K562 (cell line): ENCODE data around the gene NOL4L. TPM values are rescaled to one million over a fixed set of nuclear protein-coding genes. Genes with fewer than 3 reads are reported as not detected.

Experiments used
- ATAC-seq: fragments of 200-7000 bp; cut with Tn5 transposase; 3 replicates; pipeline ENCODE4 v1.9.1; 2020; ENCODE audit warnings: moderate library complexity
- BruUV-seq: library from RNA; stranded (reverse); fragments of 400-500 nt; replicated peaks from 2 replicates; lab custom pipeline; 2021; lab: Mats Ljungman, UMichigan
- CTCF ChIA-PET: fragments of 300-600 bp; formaldehyde crosslinking; extraction: SDS; loops from one replicate; lab custom pipeline; 2021; ENCODE audit warnings: low intra/inter-chr PET ratio; lab: Yijun Ruan, JAX
- POLR2A ChIA-PET: fragments of 300-600, 350-650 bp; sonication (Branson Sonifier 250); formaldehyde crosslinking; extraction: SDS; loops from one replicate; lab custom pipeline; 2021; ENCODE audit warnings: antibody characterized with exemption, inconsistent platforms; lab: Yijun Ruan, JAX
- DNase-seq, 4 experiments: peaks; one replicate each; pipeline versions ENCODE4 v3.0.0 to v3.0.0-alpha.2; 2011 to 2018; ENCODE audit warnings: low spot score in 3 of 4, mixed read lengths in 3 of 4; ENCODE audit errors: extremely low read depth in 1 of 4
- FAIRE-seq: peaks from 2 replicates; lab custom pipeline; 2011; peaks lifted over from hg19 to GRCh38; lab: Jason Lieb, UNC
- H2AFZ ChIP-seq: 2 replicates; pipeline ENCODE4 v1.6.0; 2011; ENCODE audit warnings: low read depth, low read length, control low read depth, inconsistent platforms
- H3K27ac ChIP-seq: fragments of 200-600 bp; 3 replicates; pipeline ENCODE4 v1.8.0; 2011; ENCODE audit warnings: low read depth, mild to moderate bottlenecking, control low read depth, inconsistent platforms, low read length, moderate library complexity, mixed read lengths; ENCODE audit errors: extremely low read depth
- H3K27me3 ChIP-seq, 2 experiments: fragments of 300-600 bp in 1 of 2; 2 replicates in 1 of 2; 3 replicates in 1 of 2; pipeline versions ENCODE4 v1.6.0 to v1.8.0; 2011; ENCODE audit warnings: inconsistent platforms in 2 of 2, low read length in 2 of 2, mild to moderate bottlenecking in 1 of 2, mixed read lengths in 1 of 2, moderate library complexity in 1 of 2; ENCODE audit not compliant: control insufficient read depth in 2 of 2, insufficient read depth in 2 of 2
- H3K36me3 ChIP-seq: fragments of 300-600 bp; 3 replicates; pipeline ENCODE4 v1.8.0; 2011; ENCODE audit warnings: mild to moderate bottlenecking, low read length, inconsistent platforms; ENCODE audit not compliant: control insufficient read depth, insufficient read depth
- H3K4me1 ChIP-seq, 2 experiments: fragments of 200-600 bp in 1 of 2; replicated peaks in 1 of 2; 2 replicates in 1 of 2; 3 replicates in 1 of 2; pipeline versions ENCODE4 v1.5.1 to v1.8.0; 2011; ENCODE audit warnings: inconsistent platforms in 2 of 2, low read length in 2 of 2, mild to moderate bottlenecking in 1 of 2, mixed read lengths in 1 of 2, moderate library complexity in 1 of 2; ENCODE audit not compliant: control insufficient read depth in 2 of 2, insufficient read depth in 2 of 2
- H3K4me2 ChIP-seq: 2 replicates; pipeline ENCODE4 v1.6.1; 2011; ENCODE audit warnings: low read length, control low read depth, inconsistent platforms, mixed read lengths; ENCODE audit not compliant: insufficient read depth
- H3K4me3 ChIP-seq: fragments of 200-600 bp; sonication (generic), shearing (Covaris generic); 2 replicates; pipeline ENCODE4 v1.5.1; 2016; ENCODE audit warnings: control low read depth, inconsistent platforms
- H3K79me2 ChIP-seq: fragments of 200-600 bp; 3 replicates; pipeline ENCODE4 v1.8.0; 2011; ENCODE audit warnings: low read length, inconsistent platforms; ENCODE audit not compliant: control insufficient read depth, insufficient read depth
- H3K9ac ChIP-seq, 2 experiments: 2 replicates each; pipeline versions ENCODE4 v1.6.0 to v1.6.1; 2011; ENCODE audit warnings: low read depth in 2 of 2, low read length in 2 of 2, control low read depth in 1 of 2, inconsistent platforms in 1 of 2, mild to moderate bottlenecking in 1 of 2, mixed read lengths in 1 of 2; ENCODE audit not compliant: insufficient read depth in 1 of 2
- H3K9me1 ChIP-seq: one replicate; pipeline ENCODE4 v1.6.0; 2011; ENCODE audit warnings: inconsistent platforms, mild to moderate bottlenecking, low read length, moderate library complexity; ENCODE audit not compliant: control insufficient read depth, insufficient read depth
- H3K9me3 ChIP-seq: replicated peaks from 2 replicates; pipeline ENCODE4 v1.5.1; 2011; ENCODE audit warnings: low read depth, low read length, inconsistent platforms; ENCODE audit not compliant: control insufficient read depth, insufficient read depth
- H4K20me1 ChIP-seq: replicated peaks from 2 replicates; pipeline ENCODE4 v1.6.1; 2011; ENCODE audit warnings: low read length, inconsistent platforms, mixed read lengths; ENCODE audit not compliant: control insufficient read depth, insufficient read depth
- BCL6 ChIP-seq: fragments of 250-450 bp; sonication (Bioruptor Pico); IDR thresholded peaks from 2 replicates; pipeline ENCODE4 v1.4.0; 2020
- CHD4 ChIP-seq: fragments of 200-600 bp; sonication (generic); IDR thresholded peaks from 3 replicates; pipeline ENCODE4 v1.6.1; 2012; ENCODE audit warnings: low read depth, mild to moderate bottlenecking, mixed read lengths, low read length, inconsistent platforms; ENCODE audit not compliant: insufficient read depth, insufficient replicate concordance, poor library complexity, severe bottlenecking
- CLOCK ChIP-seq: fragments of 250-450 bp; sonication (Bioruptor Pico); IDR thresholded peaks from 2 replicates; pipeline ENCODE4 v1.4.0; 2020; ENCODE audit warnings: mild to moderate bottlenecking, moderate library complexity, borderline replicate concordance
- CREB3 ChIP-seq: fragments of 450-650 bp; conservative IDR thresholded peaks from 2 replicates; pipeline ENCODE4 v1.6.1; 2016; ENCODE audit warnings: missing genetic modification characterization, low read depth, mild to moderate bottlenecking, missing compliant biosample characterization, moderate library complexity
- ERF ChIP-seq: fragments of 450-650 bp; formaldehyde crosslinking; IDR thresholded peaks from 2 replicates; pipeline ENCODE4 v1.4.0; 2020; ENCODE audit warnings: mild to moderate bottlenecking, mixed read lengths
- FOXA1 ChIP-seq: fragments of 450-650 bp; IDR thresholded peaks from 2 replicates; pipeline ENCODE4 v1.6.1; 2016; ENCODE audit warnings: mild to moderate bottlenecking, borderline replicate concordance
- MAFF ChIP-seq: IDR thresholded peaks from 2 replicates; pipeline ENCODE4 v1.6.1; 2012; ENCODE audit warnings: low read length, improper control_type of control experiment
- NUFIP1 ChIP-seq: fragments of 450-650 bp; IDR thresholded peaks from 2 replicates; pipeline ENCODE4 v1.6.1; 2018; ENCODE audit not compliant: partially characterized antibody
- POLR3G ChIP-seq: IDR thresholded peaks from 2 replicates; pipeline ENCODE4 v1.6.1; 2011; ENCODE audit not compliant: insufficient read length, insufficient replicate concordance; ENCODE audit errors: extremely low read depth
- STAT5A ChIP-seq: IDR thresholded peaks from 2 replicates; pipeline ENCODE4 v1.6.1; 2012; ENCODE audit warnings: low read length, inconsistent platforms, borderline replicate concordance
- TARDBP ChIP-seq: fragments of 450-650 bp; IDR thresholded peaks from 2 replicates; pipeline ENCODE4 v1.6.1; 2016
- TCF3 ChIP-seq: sonication (generic); formaldehyde crosslinking; IDR thresholded peaks from 2 replicates; pipeline ENCODE4 v1.4.0; 2020; ENCODE audit warnings: mild to moderate bottlenecking, missing genetic modification reagents
- ZNF134 ChIP-seq: fragments of 250-450 bp; sonication (Bioruptor Pico); conservative IDR thresholded peaks from 2 replicates; pipeline ENCODE4 v1.4.0; 2020
- ZNF764 ChIP-seq: fragments of 250-450 bp; sonication (Bioruptor Pico); IDR thresholded peaks from 2 replicates; pipeline ENCODE4 v1.4.0; 2020; ENCODE audit warnings: low read depth, mild to moderate bottlenecking, moderate library complexity
- ZNF780A ChIP-seq: fragments of 250-450 bp; sonication (Bioruptor Pico); IDR thresholded peaks from 2 replicates; pipeline ENCODE4 v1.5.0; 2021; ENCODE audit warnings: mild to moderate bottlenecking
- whole genome bisulfite sequencing: fragments of 100-300 bp; shearing (Covaris generic); methylation state at CpG from one replicate; pipeline ENCODE4 v1.1.6; 2016; ENCODE audit warnings: low coverage, mixed read lengths; ENCODE audit not compliant: insufficient coverage; ENCODE audit errors: missing lambda C conversion rate; 5-methylcytosine and 5-hydroxymethylcytosine counted together
- in situ Hi-C: fragments of 300-500 bp; cut with MboI; formaldehyde crosslinking; loops from 4 replicates; pipeline ENCODE4 v1.15.0; 2018; ENCODE audit warnings: inconsistent platforms, mixed read lengths
- intact Hi-C: fragments of 100-400 bp; cut with micrococcal nuclease; formaldehyde crosslinking; loops from 2 replicates; pipeline ENCODE4 v1.14.2; 2022
- polyA plus RNA-seq, 8 experiments: library from polyadenylated mRNA; depleted of rRNA in 4 of 8; stranded (reverse) in 5 of 8; unstranded in 3 of 8; fragments of >200 nt; fragmentation: Nextera tagmentation in 2 of 8; fragmentation: Illumina TruSeq in 1 of 8; extraction: Ambion mirVana in 2 of 8; extraction: Trizol in 1 of 8; gene quantifications; 2 replicates each; pipeline versions ENCODE4 v1.2.1 to v1.2.3, GENCODE V29; 2011 to 2014; ENCODE audit warnings: inconsistent platforms in 1 of 8, missing spikeins in 1 of 8
- total RNA-seq, 7 experiments: library from RNA; depleted of rRNA in 6 of 7; stranded (reverse); fragments of >200 nt in 6 of 7; fragmentation: Illumina TruSeq in 2 of 7; extraction: Trizol in 2 of 7; gene quantifications; 2 replicates each; pipeline versions ENCODE4 v1.2.1 to v1.2.3, GENCODE V29; 2011 to 2021; ENCODE audit warnings: low replicate concordance in 1 of 7

Gene NOL4L
- total and polyA plus RNA-seq, 9 of the 15 experiments (the other 6 are each of a cell fraction or from before 2014, with no cell fraction given), result 5.1 to 36.2 (median 13.6) TPM

DNA sequence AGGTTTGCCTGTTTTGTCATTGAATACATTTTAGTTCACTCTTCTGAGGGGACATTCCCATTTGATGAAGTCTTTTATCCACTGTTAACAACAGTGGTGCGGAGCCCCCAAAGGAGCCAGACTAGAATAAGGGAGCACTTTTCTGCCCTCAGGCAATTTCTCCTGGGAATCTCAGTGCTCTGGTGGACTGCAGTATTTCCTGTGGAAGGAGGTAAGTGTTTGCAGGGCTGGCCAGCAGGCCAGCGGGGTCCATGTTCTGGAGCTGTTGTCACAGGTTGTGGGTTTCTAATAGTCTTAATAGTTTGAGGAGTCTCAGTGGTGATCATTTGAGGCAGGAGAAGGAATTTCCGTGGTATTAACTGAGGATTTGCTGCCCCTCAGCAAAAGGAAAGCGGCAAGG is 143.5 kb downstream of the NOL4L start:
- H3K9ac ChIP-seq, result no peak overlapping the region
- no peaks in the 10 kb centered on the region for H3K9me1 ChIP-seq
- peaks cover 9% of the 10 kb centered on the region; the same call in 1 of the 2 replicates for H4K20me1 ChIP-seq
- TF ChIP-seq STAT5A (no peak), CREB3 (no peak), ZNF764 (CRISPR knock-in tag) (no peak)
- no peaks in the 10 kb centered on the region for H3K27me3 ChIP-seq
- no peak overlapping the region for H3K4me2 ChIP-seq
- peaks cover 0 to 13% of the 10 kb centered on the region in 2 experiments; a peak in 2 of 5 replicates for H3K4me1 ChIP-seq
- peaks cover 78% of the 10 kb centered on the region for H3K36me3 ChIP-seq
- no peak overlapping the region for H3K4me3 ChIP-seq
- ATAC-seq, result no peak
- intact Hi-C loops, result no loop called here
- DNase-seq, result no peak
- POLR2A ChIA-PET, result no interaction called here
- in situ Hi-C loops, result no loop called here
- no peaks in the 10 kb centered on the region for H3K79me2 ChIP-seq
- no TSS peak for BruUV-seq
- no peak overlapping the region for H3K27ac ChIP-seq
- FAIRE-seq, result no peak
- H2AFZ ChIP-seq, result no peak overlapping the region
- 94% methylated on average over 4 of the region's 4 CpGs for WGBS
- CTCF ChIA-PET, result interaction anchor here (0.6 kb wide), 1 partner anchor 286 kb away, joined by 4 read pairs; no protein-coding TSS in a partner anchor
- H3K9me3 ChIP-seq, result no peaks in the 10 kb centered on the region

- CTCF ChIA-PET, result no interaction called here
- peak; percentile 26 for FAIRE-seq
- TF ChIP-seq TARDBP (no peak), POLR3G (no peak), ZNF134 (CRISPR knock-in tag) (no peak), NUFIP1 (no peak), MAFF (no peak), CLOCK (CRISPR knock-in tag) (no peak), ERF (CRISPR knock-in tag) (no peak), CHD4 (no peak), BCL6 (no peak), ZNF780A (CRISPR knock-in tag) (no peak), FOXA1 (no peak), TCF3 (CRISPR knock-in tag) (no peak)
Observed at GRCh38 chr20:32440758-32441078, 144.4 kb downstream of the NOL4L start.

More at GRCh38 chr20:32440758-32441078, 144.4 kb downstream of the NOL4L start:
- no peak overlapping the region for H3K27ac ChIP-seq
- H3K4me2 ChIP-seq, result no peak overlapping the region
- in situ Hi-C loops, result no loop called here
- peaks cover 9% of the 10 kb centered on the region; the same call in 1 of the 2 replicates for H4K20me1 ChIP-seq
- peaks cover 0 to 5% of the 10 kb centered on the region in 2 experiments; a peak in 2 of 5 replicates for H3K4me1 ChIP-seq
- DNase-seq (no peak), ATAC-seq (no peak)
- 80% methylated on average over 4 of the region's 4 CpGs for WGBS
- peaks cover 78% of the 10 kb centered on the region for H3K36me3 ChIP-seq
- POLR2A ChIA-PET, result interaction anchor here (0.6 kb wide), 1 partner anchor 134 kb away, joined by 3 read pairs; no protein-coding TSS in a partner anchor
- no peaks in the 10 kb centered on the region for H3K79me2 ChIP-seq
- H3K9me1 ChIP-seq, result no peaks in the 10 kb centered on the region
- H3K9ac ChIP-seq, result no peak overlapping the region
- intact Hi-C loops, result no loop called here
- H3K9me3 ChIP-seq, result no peaks in the 10 kb centered on the region
- BruUV-seq, result no TSS peak
- no peak overlapping the region for H2AFZ ChIP-seq
- H3K4me3 ChIP-seq, result no peak overlapping the region
- H3K27me3 ChIP-seq, result no peaks in the 10 kb centered on the region
